GM18951 (cell line): Measurements from ENCODE around the gene CDR2.
"Not testable (repeated sequence)": the region's sequence is repeated elsewhere in the genome, so short reads cannot be mapped to it uniquely, and the experiment has no call there.

Experiments
- POLR2A ChIP-seq: IDR thresholded peaks from 4 replicates; pipeline ENCODE4 v1.6.1; 2011; ENCODE audit warnings: mild to moderate bottlenecking; ENCODE audit not compliant: insufficient read length, insufficient read depth; ENCODE audit errors: extremely low read depth
- in situ Hi-C: fragments of 300-500 bp; cut with MboI; formaldehyde crosslinking; loops from one replicate; pipeline ENCODE4 v1.12.0; 2022; ENCODE audit warnings: low sequenced_read_pairs, mixed read lengths, inconsistent platforms; ENCODE audit not compliant: unreplicated experiment

CDR2 gene

GRCh38 chr16:22374311-22375116, at the start of gene CDR2:
Gene CDR2, minus strand, starts transcription at chr16:22374619. Its CDS starts 310 bp downstream, at chr16:22374309.
- TF ChIP-seq POLR2A: peak; percentile 95
- in situ Hi-C loops: no loop called here

- in situ Hi-C loops: no loop called here
- TF ChIP-seq POLR2A: no peak
Measured at GRCh38 chr16:22423716-22424115, 49.3 kb upstream of the CDR2 start.

GRCh38 chr16:22421136-22421535, 46.7 kb upstream of the CDR2 start:
- in situ Hi-C loops: no loop called here
- no peak for TF ChIP-seq POLR2A

GRCh38 chr16:22420606-22421135, 46.3 kb upstream of the CDR2 start:
- in situ Hi-C loops: no loop called here
- no peak for TF ChIP-seq POLR2A

GRCh38 chr16:22419908-22420307, 45.5 kb upstream of the CDR2 start:
- in situ Hi-C loops: no loop called here

GRCh38 chr16:22418826-22419225, 44.4 kb upstream of the CDR2 start:
- TF ChIP-seq POLR2A: no peak
- in situ Hi-C loops: no loop called here

More at GRCh38 chr16:22419908-22420307, 45.5 kb upstream of the CDR2 start:
- no peak for TF ChIP-seq POLR2A

GRCh38 chr16:22417798-22418197, 43.4 kb upstream of the CDR2 start:
- in situ Hi-C loops: not testable (repeated sequence)

- no peak for TF ChIP-seq POLR2A
Measured at GRCh38 chr16:22417019-22417418, 42.6 kb upstream of the CDR2 start.

GRCh38 chr16:22413819-22414218, 39.4 kb upstream of the CDR2 start:
- in situ Hi-C loops: no loop called here
- no peak for TF ChIP-seq POLR2A

More at GRCh38 chr16:22417019-22417418, 42.6 kb upstream of the CDR2 start:
- in situ Hi-C loops: no loop called here

GRCh38 chr16:22407486-22407885, 33.1 kb upstream of the CDR2 start:
- in situ Hi-C loops: no loop called here
- TF ChIP-seq POLR2A: no peak

- TF ChIP-seq POLR2A: no peak
- in situ Hi-C loops: no loop called here
Measured at GRCh38 chr16:22402191-22402590, 27.8 kb upstream of the CDR2 start.

- no peak for TF ChIP-seq POLR2A
- in situ Hi-C loops: no loop called here
Measured at GRCh38 chr16:22400900-22401299, 26.5 kb upstream of the CDR2 start.

- TF ChIP-seq POLR2A: no peak
- in situ Hi-C loops: no loop called here
Measured at GRCh38 chr16:22397931-22398330, 23.5 kb upstream of the CDR2 start.

- in situ Hi-C loops: no loop called here
- no peak for TF ChIP-seq POLR2A
Measured at GRCh38 chr16:22397464-22397863, 23.0 kb upstream of the CDR2 start.

- TF ChIP-seq POLR2A: no peak
Measured at GRCh38 chr16:22395960-22396359, 21.5 kb upstream of the CDR2 start.

GRCh38 chr16:22394121-22394520, 19.7 kb upstream of the CDR2 start:
- in situ Hi-C loops: no loop called here

More at GRCh38 chr16:22395960-22396359, 21.5 kb upstream of the CDR2 start:
- in situ Hi-C loops: no loop called here

More at GRCh38 chr16:22394121-22394520, 19.7 kb upstream of the CDR2 start:
- no peak for TF ChIP-seq POLR2A
